Astrocyte (in vitro differentiated cells and primary cell): ENCODE measurements around the gene PRH2.

ENCODE experiments used
- CTCF ChIP-seq: IDR thresholded peaks from 2 replicates; pipeline ENCODE4 v1.5.1; 2011; ENCODE audit warnings: low read depth, mild to moderate bottlenecking, inconsistent platforms, low read length, moderate library complexity; ENCODE audit not compliant: insufficient read depth
- EZH2 ChIP-seq: IDR thresholded peaks from 2 replicates; pipeline ENCODE4 v1.6.1; 2012; ENCODE audit warnings: mild to moderate bottlenecking, low read length, inconsistent platforms; ENCODE audit not compliant: insufficient read depth

DNA sequence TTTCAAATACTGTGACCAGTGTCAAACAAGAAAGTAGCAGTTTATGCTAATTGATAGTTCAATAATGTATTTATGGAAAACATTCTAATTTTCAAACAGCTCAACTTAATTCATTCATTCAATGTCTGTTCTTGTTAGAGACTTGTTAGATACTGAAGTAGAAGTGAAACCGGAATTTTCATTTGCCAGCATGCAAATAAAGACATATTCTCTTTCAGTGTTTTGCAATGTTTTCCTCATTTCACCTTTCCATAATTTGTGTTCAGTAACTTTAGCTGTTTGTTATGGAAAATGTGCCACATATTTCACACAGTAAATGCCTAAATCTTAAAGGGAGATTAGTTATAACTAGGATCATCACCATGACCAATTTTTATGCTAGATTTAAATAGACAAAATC lies 36.4 kb downstream of the PRH2 start:
- TF ChIP-seq CTCF: no peak
- TF ChIP-seq EZH2: no peak
